AG04450 (cell line): ENCODE measurements around the gene VIPR2. TPM values are rescaled to one million over a fixed set of nuclear protein-coding genes. Genes with fewer than 3 reads are reported as not detected.

Experiments
- CTCF ChIA-PET: fragments of 300-600, 350-600 bp; formaldehyde crosslinking; extraction: SDS; loops from one replicate; lab custom pipeline; 2022; ENCODE audit warnings: antibody characterized with exemption, inconsistent platforms; lab: Charles Lee
- POLR2A ChIA-PET: fragments of 350-600 bp; formaldehyde crosslinking; extraction: SDS; loops from one replicate; lab custom pipeline; 2021; ENCODE audit warnings: antibody characterized with exemption, inconsistent platforms; lab: Yijun Ruan, JAX
- DNase-seq: peaks from one replicate; pipeline ENCODE4 v3.0.0-alpha.2; 2011; ENCODE audit warnings: low read depth, low spot score
- H3K27ac ChIP-seq: one replicate; pipeline ENCODE4 v1.5.1; 2012; ENCODE audit warnings: low read depth, low read length, control low read depth
- H3K27me3 ChIP-seq: one replicate; pipeline ENCODE4 v1.6.0; 2012; ENCODE audit warnings: low read length; ENCODE audit not compliant: control insufficient read depth, insufficient read depth
- H3K4me3 ChIP-seq: 2 replicates; pipeline ENCODE4 v1.5.1; 2011; ENCODE audit warnings: mild to moderate bottlenecking, low read depth, low read length, control low read depth
- H3K9me3 ChIP-seq: 2 replicates; pipeline ENCODE4 v1.5.1; 2012; ENCODE audit warnings: low read length; ENCODE audit not compliant: control insufficient read depth, insufficient read depth
- CTCF ChIP-seq: IDR thresholded peaks from 2 replicates; pipeline ENCODE4 v1.5.1; 2011; ENCODE audit warnings: low read depth, low read length, control low read depth, inconsistent platforms
- polyA plus RNA-seq: library from polyadenylated mRNA; depleted of rRNA; stranded (reverse); fragments of >200 nt; gene quantifications from 2 replicates; pipeline ENCODE4 v1.2.3, GENCODE V29; 2011

VIPR2 gene
- polyA plus RNA-seq, 1 experiment: not detected

- Histone ChIP-seq H3K9me3 (peaks cover 72% of the 10 kb centered on the region), H3K27me3 (no peaks in the 10 kb centered on the region), H3K27ac (no peak overlapping the region), H3K4me3 (no peak overlapping the region)
- TF ChIP-seq CTCF: no peak
- CTCF ChIA-PET: no interaction called here
- DNase-seq: no peak
- POLR2A ChIA-PET: no interaction called here
These were observed 22.4 kb downstream of the VIPR2 start for GRCh38 chr7:159122276-159122675.

GRCh38 chr7:159121476-159121875, 23.2 kb downstream of the VIPR2 start:
- no peak for TF ChIP-seq CTCF
- CTCF ChIA-PET: no interaction called here
- DNase-seq: no peak
- H3K27me3 ChIP-seq: no peaks in the 10 kb centered on the region
- POLR2A ChIA-PET: no interaction called here
- H3K4me3 ChIP-seq: no peak overlapping the region
- peaks cover 72% of the 10 kb centered on the region for H3K9me3 ChIP-seq
- no peak overlapping the region for H3K27ac ChIP-seq

- CTCF ChIA-PET: no interaction called here
- Histone ChIP-seq H3K27ac (no peak overlapping the region), H3K27me3 (no peaks in the 10 kb centered on the region), H3K9me3 (peaks cover 75% of the 10 kb centered on the region), H3K4me3 (no peak overlapping the region)
- no peak for TF ChIP-seq CTCF
- POLR2A ChIA-PET: no interaction called here
- no peak for DNase-seq
These were observed 23.6 kb downstream of the VIPR2 start for GRCh38 chr7:159121068-159121467.

- no peak for DNase-seq
- Histone ChIP-seq H3K4me3 (no peak overlapping the region), H3K9me3 (peaks cover 75% of the 10 kb centered on the region), H3K27ac (no peak overlapping the region), H3K27me3 (no peaks in the 10 kb centered on the region)
- ChIA-PET CTCF (no interaction called here), POLR2A (no interaction called here)
- TF ChIP-seq CTCF: no peak
These were observed 24.1 kb downstream of the VIPR2 start for GRCh38 chr7:159120540-159120919.

GRCh38 chr7:159119851-159120539, 24.7 kb downstream of the VIPR2 start:
- TF ChIP-seq CTCF: no peak
- Histone ChIP-seq H3K4me3 (no peak overlapping the region), H3K9me3 (peaks cover 73% of the 10 kb centered on the region), H3K27me3 (no peaks in the 10 kb centered on the region), H3K27ac (no peak overlapping the region)
- no peak for DNase-seq
- POLR2A ChIA-PET: no interaction called here
- CTCF ChIA-PET: no interaction called here
